ENCODE results near the gene INHA.

The INHA gene

GRCh38 chr2:219540784-219541504, 31.2 kb upstream of the INHA start:
- DNase-seq, result no peak

DNA sequence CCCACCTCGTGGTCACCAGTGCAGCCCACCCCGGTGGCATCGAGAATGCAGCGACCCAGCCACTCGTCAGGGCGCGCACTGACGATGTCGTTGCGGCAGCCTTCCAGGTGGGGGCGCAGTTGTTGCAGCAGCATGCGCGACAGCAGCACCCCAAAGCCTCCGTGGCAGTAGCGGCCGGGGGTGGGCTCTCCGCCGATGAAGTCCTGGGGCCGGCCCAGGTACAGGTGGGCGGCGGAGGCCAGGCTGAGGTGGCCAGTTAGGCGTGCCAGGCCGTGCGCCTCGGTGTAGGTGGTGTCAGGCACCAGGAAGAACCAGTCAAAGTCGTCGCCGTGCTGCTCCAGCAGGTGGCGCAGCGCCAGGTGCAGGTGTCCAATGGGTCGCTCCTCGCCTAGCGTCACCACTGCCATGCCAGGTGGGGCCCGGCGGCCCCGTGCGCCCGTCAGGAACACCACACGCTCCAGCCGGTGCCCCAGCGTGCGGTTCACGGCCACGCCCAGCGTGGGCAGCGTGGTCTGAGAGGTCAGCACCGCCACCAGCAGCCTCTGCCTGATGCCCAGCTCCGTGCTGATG, 30.4 kb upstream of the INHA start:
- peak; percentile 82 for DNase-seq

DNA sequence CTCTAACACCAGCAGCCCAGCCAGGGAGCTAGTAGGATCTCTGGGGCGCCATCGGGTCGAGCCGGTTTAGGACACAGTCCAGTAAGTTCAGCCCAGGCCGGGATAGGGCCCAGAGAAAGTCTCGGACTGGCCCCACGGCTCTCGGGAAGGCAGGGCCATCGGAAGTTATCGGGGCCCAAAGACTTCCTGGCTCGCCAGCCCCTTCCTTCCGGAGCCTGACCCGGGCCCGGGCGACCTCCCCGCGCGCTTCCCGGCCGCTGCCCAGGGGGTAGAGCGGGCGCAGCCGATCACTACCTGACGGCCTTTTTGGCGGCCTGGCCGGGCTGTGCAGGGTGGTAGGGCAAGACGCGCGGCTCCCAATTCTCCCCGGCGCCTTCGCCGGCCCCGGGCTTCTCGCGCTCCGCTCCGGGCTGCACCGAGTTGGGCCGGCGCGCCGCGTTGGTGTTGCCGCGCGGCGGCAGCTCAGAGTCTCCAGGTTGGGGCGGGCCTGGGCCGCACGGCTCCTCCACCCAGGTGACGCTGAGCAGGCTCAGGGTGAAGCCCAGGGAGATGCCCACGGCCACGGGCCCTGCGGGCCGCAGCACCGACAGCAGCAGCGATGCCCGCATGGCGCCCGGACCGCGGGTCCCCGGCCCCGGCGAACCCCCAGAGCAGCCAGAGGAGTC, 29.0 kb upstream of the INHA start:
- peak; percentile 20 for DNase-seq

DNA sequence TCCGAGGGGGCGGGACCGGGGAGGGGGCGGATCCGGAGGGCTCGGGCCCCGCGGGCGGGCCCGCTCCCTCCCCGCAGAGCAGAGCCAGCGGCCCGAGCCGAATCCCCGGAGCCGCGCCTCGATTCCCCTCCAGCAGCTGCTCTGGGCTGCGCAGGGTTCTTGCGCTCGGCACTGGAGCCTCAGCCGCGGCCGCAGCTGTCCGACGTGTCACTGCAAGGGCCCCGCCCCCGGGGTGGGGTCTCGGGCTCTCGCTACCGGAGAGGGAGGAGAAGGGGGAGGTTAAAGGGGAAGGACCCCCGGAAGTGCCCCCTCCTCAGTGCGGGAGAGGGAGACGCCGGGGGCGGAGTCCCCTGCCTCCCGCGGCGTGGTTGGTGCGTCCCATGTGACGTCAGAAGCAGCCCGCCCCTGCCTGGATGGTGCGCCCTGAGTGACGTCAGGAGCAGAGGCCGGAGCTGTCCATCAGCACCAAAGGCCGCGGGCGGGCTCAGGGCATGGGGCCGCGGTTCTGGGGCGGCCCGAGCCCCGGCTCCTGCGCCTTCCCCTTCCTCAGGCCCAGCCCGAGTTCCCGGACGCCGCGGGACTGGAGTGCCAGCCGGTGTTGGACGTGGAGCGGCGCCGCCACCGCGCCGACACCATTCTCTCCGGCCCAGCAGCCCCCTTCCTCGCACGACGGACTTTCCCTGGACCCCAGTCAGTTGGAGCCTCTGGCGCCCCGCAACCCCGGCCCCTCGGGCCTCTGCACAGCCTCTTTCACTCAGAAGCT, 28.3 kb upstream of the INHA start, which contains the start of the genes CHPF and TMEM198:
TSS of gene CHPF (minus strand) at position 214 of the 763 bp plus-strand sequence. CDS start 271 bp downstream, outside the sequence.
TSS of gene TMEM198 (plus strand) at position 433 of the 763 bp plus-strand sequence. CDS start 700 bp downstream, outside the sequence.
- DNase-seq, result peak; percentile 98

- no peak for DNase-seq
Observed at GRCh38 chr2:219544567-219544966, 27.5 kb upstream of the INHA start.

GRCh38 chr2:219545295-219545942, 26.7 kb upstream of the INHA start:
- no peak for DNase-seq

GRCh38 chr2:219545943-219546352, 26.2 kb upstream of the INHA start:
- DNase-seq, result no peak

DNA sequence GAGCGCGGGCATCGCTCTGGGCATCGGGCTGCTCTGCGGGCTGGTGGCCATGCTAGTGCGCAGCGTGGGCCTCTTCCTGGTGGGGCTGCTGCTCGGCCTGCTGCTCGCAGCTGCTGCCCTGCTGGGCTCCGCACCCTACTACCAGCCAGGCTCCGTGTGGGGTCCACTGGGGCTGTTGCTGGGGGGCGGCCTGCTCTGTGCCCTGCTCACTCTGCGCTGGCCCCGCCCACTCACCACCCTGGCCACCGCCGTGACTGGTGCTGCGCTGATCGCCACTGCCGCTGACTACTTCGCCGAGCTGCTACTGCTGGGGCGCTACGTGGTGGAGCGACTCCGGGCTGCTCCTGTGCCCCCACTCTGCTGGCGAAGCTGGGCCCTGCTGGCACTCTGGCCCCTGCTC, 24.5 kb upstream of the INHA start:
- DNase-seq, result no peak

DNA sequence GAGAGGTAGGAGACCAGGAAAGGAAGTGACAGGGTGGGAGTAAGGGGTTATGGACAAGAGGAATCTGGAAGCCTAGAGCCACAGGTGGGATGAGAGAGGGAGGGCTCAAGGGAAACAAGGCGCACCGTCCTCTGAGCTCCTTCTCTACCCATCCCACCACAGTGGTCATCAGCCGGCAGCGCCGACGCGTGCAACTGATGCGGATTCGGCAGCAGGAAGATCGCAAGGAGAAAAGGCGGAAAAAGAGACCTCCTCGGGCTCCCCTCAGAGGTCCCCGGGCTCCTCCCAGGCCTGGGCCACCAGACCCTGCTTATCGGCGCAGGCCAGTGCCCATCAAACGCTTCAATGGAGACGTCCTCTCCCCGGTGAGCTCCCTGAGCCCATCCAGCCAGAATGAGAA, 23.1 kb upstream of the INHA start:
- no peak for DNase-seq

- no peak for DNase-seq
Observed at GRCh38 chr2:219549619-219550018, 22.5 kb upstream of the INHA start.

GRCh38 chr2:219551441-219552381, 20.4 kb upstream of the INHA start:
- peak; percentile 69 for DNase-seq

GRCh38 chr2:219552382-219553167, 19.5 kb upstream of the INHA start:
- DNase-seq, result peak; percentile 82

- DNase-seq, result no peak
Observed at GRCh38 chr2:219553168-219553417, 19.0 kb upstream of the INHA start.

GRCh38 chr2:219553463-219553963, 18.6 kb upstream of the INHA start:
- DNase-seq, result no peak

DNA sequence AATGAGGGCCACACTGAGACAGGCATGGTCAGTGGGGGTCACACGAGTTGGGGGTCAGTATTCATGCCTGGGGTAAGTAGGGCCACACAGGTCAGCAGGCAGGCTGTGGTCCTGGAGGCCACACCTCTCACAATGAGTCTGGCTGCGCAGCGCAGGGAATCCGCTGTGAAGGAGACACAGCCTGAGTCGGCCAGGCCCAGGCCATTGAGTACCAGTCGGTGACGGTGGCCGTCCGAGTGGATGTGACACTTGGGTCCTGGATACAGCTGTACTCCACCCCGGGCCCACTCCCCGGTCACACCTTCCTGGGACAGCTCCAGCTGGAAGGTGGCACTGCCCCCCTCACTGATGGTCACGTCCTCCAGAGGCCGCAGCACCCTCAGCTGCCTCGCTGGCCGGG, 17.8 kb upstream of the INHA start:
- DNase-seq, result no peak

- no peak for DNase-seq
Observed at GRCh38 chr2:219555956-219556355, 16.2 kb upstream of the INHA start.

DNA sequence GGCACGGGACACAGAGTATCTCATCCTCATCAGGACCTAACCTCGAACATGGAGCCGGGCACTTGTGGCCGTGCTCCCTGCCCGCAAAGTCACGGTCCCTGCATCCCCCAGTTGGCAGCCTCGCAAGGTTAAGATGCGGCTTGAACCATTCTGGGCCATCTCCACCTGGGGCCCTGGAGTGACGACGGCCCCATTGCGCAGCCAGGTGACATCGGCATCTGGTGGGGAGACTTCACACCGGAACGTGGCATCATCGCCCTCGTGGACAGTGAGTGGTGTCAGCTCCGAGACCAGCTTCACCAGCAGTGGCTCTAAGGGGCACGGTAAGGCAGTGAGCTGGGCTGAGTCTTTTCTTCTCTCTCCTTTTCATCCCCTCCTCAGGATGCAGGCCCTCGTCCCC, 15.7 kb upstream of the INHA start:
- no peak for DNase-seq

DNA sequence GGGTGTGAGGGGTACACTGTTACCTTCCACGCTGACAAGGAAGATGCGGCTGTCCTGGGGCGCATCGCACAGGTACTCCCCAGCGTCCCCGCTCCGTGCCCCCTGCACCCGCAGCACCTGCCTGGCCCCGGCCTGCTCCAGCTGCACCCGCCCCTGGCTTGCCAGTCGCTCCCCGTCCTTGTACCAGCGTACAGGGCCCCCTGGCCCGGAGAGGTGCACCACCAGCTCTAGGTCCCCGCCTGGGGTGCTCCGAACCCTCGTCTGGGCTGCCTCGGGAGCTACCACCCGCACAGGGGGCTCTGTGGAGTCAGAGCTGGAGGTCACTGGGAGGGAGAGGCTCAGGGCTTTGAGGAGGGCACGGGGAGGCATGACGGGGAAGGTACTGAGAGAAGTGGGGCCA, 14.8 kb upstream of the INHA start:
- DNase-seq, result no peak

- DNase-seq, result no peak
Observed at GRCh38 chr2:219557791-219558785, 14.0 kb upstream of the INHA start.

All from NCI-H146 (cell line).